ENCODE results near the gene DDX6.
"Not testable (repeated sequence)": the region's sequence is repeated elsewhere in the genome, so short reads cannot be mapped to it uniquely, and the experiment has no call there.

- not testable (repeated sequence) for TF ChIP-seq CTCF, POLR2A (IDR thresholded peaks at IDR 0.05)
These were observed 73.7 kb downstream of the DDX6 start for GRCh38 chr11:118717221-118717620.

Measured in uterus (tissue), 2 donors.